ENCODE results near the gene IGBP1. TPM values are rescaled to one million over a fixed set of nuclear protein-coding genes. Genes with fewer than 3 reads are reported as not detected.

IGBP1 gene
- total RNA-seq, result 50.9 TPM
- long read RNA-seq, transcript IGBP1-201 (6 exons, 1,862 nt), result major isoform, 56 of 57 reads
- long read RNA-seq, partial matches to known transcripts, result 1 of 57 reads
- long read RNA-seq, other reads (novel, unspliced or antisense), result 0 of 57 reads

- H3K27me3 ChIP-seq (ENCODE audit: low read depth), result no peaks in the 10 kb centered on the region
- no peaks in the 10 kb centered on the region for H3K36me3 ChIP-seq
- H3K27ac ChIP-seq (replicated peaks), result peak within 1 kb of the TSS; percentile 87
- peak within 1 kb of the TSS; percentile 85 for H3K4me3 ChIP-seq
- peak; percentile 79 for DNase-seq
- peak; percentile 64 for TF ChIP-seq CTCF (IDR thresholded peaks at IDR 0.05; ENCODE audit: borderline replicate concordance)
- peaks cover 25% of the 10 kb centered on the region for H3K4me1 ChIP-seq
- no peaks in the 10 kb centered on the region for H3K9me3 ChIP-seq (replicated peaks)
- intact Hi-C loops (cut with micrococcal nuclease), result no loop called here
These were observed at the start of gene IGBP1 for GRCh38 chrX:70133303-70134115. Gene IGBP1 (plus strand): TSS chrX:70133447. CDS start chrX:70133948, 501 bp downstream.

GRCh38 chrX:70084592-70085240, 48.5 kb upstream of the IGBP1 start:
- H3K4me3 ChIP-seq, result no peak overlapping the region
- H3K9me3 ChIP-seq (replicated peaks), result no peaks in the 10 kb centered on the region
- no peak for TF ChIP-seq CTCF (IDR thresholded peaks at IDR 0.05; ENCODE audit: borderline replicate concordance)
- H3K27ac ChIP-seq (replicated peaks), result no peak overlapping the region
- peaks cover 6% of the 10 kb centered on the region for H3K4me1 ChIP-seq
- no peaks in the 10 kb centered on the region for H3K36me3 ChIP-seq
- intact Hi-C loops (cut with micrococcal nuclease), result no loop called here
- H3K27me3 ChIP-seq (ENCODE audit: low read depth), result no peaks in the 10 kb centered on the region
- no peak for DNase-seq

GRCh38 chrX:70087857-70088630, 45.2 kb upstream of the IGBP1 start:
- Histone ChIP-seq H3K9me3 (replicated peaks) (no peaks in the 10 kb centered on the region), H3K27me3 (ENCODE audit: low read depth) (no peaks in the 10 kb centered on the region), H3K27ac (replicated peaks) (peak overlapping the region; percentile 40), H3K4me3 (no peak overlapping the region), H3K36me3 (no peaks in the 10 kb centered on the region), H3K4me1 (peaks cover 11% of the 10 kb centered on the region)
- no peak for TF ChIP-seq CTCF (IDR thresholded peaks at IDR 0.05; ENCODE audit: borderline replicate concordance)
- DNase-seq, result no peak
- intact Hi-C loops (cut with micrococcal nuclease), result no loop called here

GRCh38 chrX:70088751-70089150, 44.5 kb upstream of the IGBP1 start:
- no peaks in the 10 kb centered on the region for H3K9me3 ChIP-seq (replicated peaks)
- no peaks in the 10 kb centered on the region for H3K36me3 ChIP-seq
- no peak overlapping the region for H3K27ac ChIP-seq (replicated peaks)
- no peak for TF ChIP-seq CTCF (IDR thresholded peaks at IDR 0.05; ENCODE audit: borderline replicate concordance)
- intact Hi-C loops (cut with micrococcal nuclease), result no loop called here
- no peaks in the 10 kb centered on the region for H3K27me3 ChIP-seq (ENCODE audit: low read depth)
- no peak overlapping the region for H3K4me3 ChIP-seq
- H3K4me1 ChIP-seq, result peaks cover 11% of the 10 kb centered on the region
- DNase-seq, result no peak

- intact Hi-C loops (cut with micrococcal nuclease), result loop anchor here (10.0 kb wide), 1 partner anchor 55 kb away; no protein-coding TSS in a partner anchor
- H3K27me3 ChIP-seq (ENCODE audit: low read depth), result no peaks in the 10 kb centered on the region
- no peak for DNase-seq
- no peak overlapping the region for H3K4me3 ChIP-seq
- TF ChIP-seq CTCF (IDR thresholded peaks at IDR 0.05; ENCODE audit: borderline replicate concordance), result no peak
- peaks cover 11% of the 10 kb centered on the region for H3K4me1 ChIP-seq
- no peaks in the 10 kb centered on the region for H3K36me3 ChIP-seq
- H3K9me3 ChIP-seq (replicated peaks), result no peaks in the 10 kb centered on the region
- H3K27ac ChIP-seq (replicated peaks), result no peak overlapping the region
These were observed 43.5 kb upstream of the IGBP1 start for GRCh38 chrX:70089604-70090297.

Data from left ventricle myocardium inferior (tissue), 1 donor.